Erythroblast (primary cell): Measurements from ENCODE around the gene ADH5.

Experiments
- GATA1 ChIP-seq: IDR thresholded peaks from 2 replicates; pipeline ENCODE4 v1.6.1; 2011; ENCODE audit warnings: low read depth, mild to moderate bottlenecking, control low read depth, low read length, moderate library complexity
- POLR2A ChIP-seq: IDR thresholded peaks from 2 replicates; pipeline ENCODE4 v1.6.1; 2011; ENCODE audit warnings: mild to moderate bottlenecking, low read length

GRCh38 chr4:99079625-99080295, 8.8 kb downstream of the ADH5 start:
- TF ChIP-seq POLR2A (no peak), GATA1 (no peak)
